ENCODE measurements around the gene SSPN.

SSPN gene

DNA sequence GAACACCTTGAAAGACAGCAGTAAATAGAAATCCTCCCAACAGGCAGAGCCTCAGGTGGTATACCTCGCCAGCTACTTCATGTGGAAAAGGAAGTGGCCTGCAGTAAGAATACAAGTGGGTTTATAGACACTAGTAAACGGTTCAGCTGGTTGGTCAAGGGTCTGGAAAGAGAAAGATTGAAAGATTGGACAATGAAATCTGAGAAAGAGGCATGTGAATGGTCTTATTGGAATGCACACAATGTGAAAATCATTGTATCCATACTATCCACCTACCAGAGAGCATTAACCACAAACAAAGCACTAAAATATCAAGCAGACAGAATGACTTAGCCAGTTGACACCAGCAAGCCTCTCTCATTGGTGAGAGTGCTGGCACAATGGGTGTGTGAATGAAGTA, 98.2 kb downstream of the SSPN start:
- TF ChIP-seq, protein P1, sequence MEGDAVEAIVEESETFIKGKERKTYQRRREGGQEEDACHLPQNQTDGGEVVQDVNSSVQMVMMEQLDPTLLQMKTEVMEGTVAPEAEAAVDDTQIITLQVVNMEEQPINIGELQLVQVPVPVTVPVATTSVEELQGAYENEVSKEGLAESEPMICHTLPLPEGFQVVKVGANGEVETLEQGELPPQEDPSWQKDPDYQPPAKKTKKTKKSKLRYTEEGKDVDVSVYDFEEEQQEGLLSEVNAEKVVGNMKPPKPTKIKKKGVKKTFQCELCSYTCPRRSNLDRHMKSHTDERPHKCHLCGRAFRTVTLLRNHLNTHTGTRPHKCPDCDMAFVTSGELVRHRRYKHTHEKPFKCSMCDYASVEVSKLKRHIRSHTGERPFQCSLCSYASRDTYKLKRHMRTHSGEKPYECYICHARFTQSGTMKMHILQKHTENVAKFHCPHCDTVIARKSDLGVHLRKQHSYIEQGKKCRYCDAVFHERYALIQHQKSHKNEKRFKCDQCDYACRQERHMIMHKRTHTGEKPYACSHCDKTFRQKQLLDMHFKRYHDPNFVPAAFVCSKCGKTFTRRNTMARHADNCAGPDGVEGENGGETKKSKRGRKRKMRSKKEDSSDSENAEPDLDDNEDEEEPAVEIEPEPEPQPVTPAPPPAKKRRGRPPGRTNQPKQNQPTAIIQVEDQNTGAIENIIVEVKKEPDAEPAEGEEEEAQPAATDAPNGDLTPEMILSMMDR (IDR thresholded peaks at IDR 0.05; ENCODE audit: low read depth, low read length) = no peak
- Histone ChIP-seq H3K4me3 (ENCODE audit: low read depth, low read length) (no peak overlapping the region), H3K9me3 (ENCODE audit: severe bottlenecking) (no peaks in the 10 kb centered on the region), H3K36me3 (no peaks in the 10 kb centered on the region), H3K27me3 (ENCODE audit: insufficient read depth, low read depth, severe bottlenecking) (no peaks in the 10 kb centered on the region), H3K27ac (no peak overlapping the region)
- DNase-seq = no peak

DNA sequence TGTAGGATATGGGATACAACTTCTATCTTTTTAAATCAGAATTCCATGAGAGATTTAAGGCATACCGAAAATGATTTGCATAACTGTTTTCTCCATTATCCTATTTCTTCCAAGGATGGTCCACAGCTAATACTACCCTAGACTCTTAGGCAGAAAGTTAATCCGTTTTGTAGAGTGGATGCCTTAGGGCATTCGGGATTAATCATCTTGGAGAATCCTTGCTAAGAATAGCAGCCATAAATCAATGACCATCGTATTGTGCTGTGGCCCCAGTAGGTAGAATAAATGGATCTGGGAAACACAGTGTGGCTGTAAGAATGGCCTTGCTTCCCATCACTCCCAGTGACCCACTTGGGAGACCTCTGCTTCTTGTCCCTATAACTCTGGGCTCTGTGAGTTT, 99.6 kb downstream of the SSPN start:
- H3K27ac ChIP-seq = no peak overlapping the region
- DNase-seq = peak; percentile 11
- no peaks in the 10 kb centered on the region for H3K36me3 ChIP-seq
- TF ChIP-seq, protein P1 (IDR thresholded peaks at IDR 0.05; ENCODE audit: low read depth, low read length) = no peak
- H3K4me3 ChIP-seq (ENCODE audit: low read depth, low read length) = no peak overlapping the region
- H3K9me3 ChIP-seq (ENCODE audit: severe bottlenecking) = no peaks in the 10 kb centered on the region
- H3K27me3 ChIP-seq (ENCODE audit: insufficient read depth, low read depth, severe bottlenecking) = no peaks in the 10 kb centered on the region

DNA sequence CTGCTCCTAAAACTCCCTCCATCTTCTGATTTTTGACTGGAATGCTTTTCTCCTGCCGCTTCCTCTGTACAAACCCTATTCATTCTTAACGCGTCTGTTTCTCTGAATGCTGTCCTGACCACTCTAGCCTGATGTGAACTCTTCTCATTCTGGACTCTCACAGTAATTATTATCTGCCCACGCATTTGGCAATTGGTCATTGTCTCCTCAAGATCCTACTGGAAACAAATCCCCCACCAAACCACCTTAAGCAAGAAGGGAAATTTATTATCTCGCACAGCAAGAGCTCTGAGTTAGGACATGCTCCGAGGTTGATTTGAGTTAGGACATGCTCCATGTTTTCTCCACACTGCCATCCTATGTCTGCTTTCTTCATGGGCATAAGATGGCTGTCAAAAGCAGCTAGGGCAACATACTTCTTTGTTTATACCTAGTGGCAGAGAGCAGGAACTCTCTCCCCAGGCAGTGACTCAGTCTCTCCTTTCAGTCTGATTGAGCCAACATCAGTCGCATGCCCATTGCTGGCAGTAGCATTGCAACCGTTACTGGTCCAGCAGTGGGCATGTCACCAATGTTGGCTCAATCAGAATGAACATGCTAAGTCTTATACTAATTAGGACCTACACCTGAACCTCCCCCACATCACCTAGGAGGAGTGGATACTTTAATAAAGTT, 102.2 kb downstream of the SSPN start:
- DNase-seq = no peak
- TF ChIP-seq, protein P1 (IDR thresholded peaks at IDR 0.05; ENCODE audit: low read depth, low read length) = no peak
- Histone ChIP-seq H3K36me3 (no peaks in the 10 kb centered on the region), H3K27me3 (ENCODE audit: insufficient read depth, low read depth, severe bottlenecking) (no peaks in the 10 kb centered on the region), H3K9me3 (ENCODE audit: severe bottlenecking) (no peaks in the 10 kb centered on the region), H3K4me3 (ENCODE audit: low read depth, low read length) (no peak overlapping the region), H3K27ac (no peak overlapping the region)

DNA sequence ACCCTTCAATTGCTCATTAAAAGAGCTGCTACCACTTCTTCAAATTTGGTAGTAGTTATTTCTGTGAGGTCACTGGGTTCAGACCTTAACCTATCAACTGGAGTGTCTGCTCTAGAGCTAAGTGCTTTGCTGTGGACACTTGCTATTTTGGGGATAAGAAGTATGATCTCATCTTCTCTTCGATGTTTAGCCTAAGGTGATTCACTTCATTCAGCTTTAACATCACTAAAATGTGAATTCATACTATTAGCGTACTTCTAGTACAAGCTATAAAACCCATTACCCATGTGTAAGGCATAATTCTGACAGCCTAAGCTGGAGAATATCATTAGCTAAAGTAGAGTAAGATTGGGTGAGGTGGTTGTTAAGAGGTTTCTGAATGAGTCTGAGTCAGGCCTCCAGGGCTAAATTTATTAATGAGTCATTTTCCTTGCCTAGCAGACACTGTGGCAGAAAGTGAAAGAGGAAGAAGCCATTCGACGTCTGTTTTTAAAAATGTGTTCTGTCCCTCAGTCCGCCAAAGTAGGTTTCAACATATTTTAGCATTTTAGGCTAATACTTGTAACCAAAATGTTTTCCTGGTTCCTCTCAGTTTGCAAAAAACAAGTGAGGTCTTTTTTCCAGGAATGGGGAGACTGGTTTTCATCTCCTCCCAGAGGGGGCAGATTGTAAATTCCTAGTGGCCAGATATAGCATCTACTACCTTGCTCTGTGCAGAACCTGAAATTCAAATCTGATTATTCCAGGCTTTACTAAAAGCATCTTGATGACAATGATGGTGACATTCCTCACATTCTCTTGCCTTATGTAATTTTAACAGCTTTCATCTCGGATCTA, 103.6 kb downstream of the SSPN start:
- Histone ChIP-seq H3K4me3 (ENCODE audit: low read depth, low read length) (no peak overlapping the region), H3K9me3 (ENCODE audit: severe bottlenecking) (no peaks in the 10 kb centered on the region), H3K27me3 (ENCODE audit: insufficient read depth, low read depth, severe bottlenecking) (no peaks in the 10 kb centered on the region), H3K27ac (no peak overlapping the region), H3K36me3 (no peaks in the 10 kb centered on the region)
- TF ChIP-seq, protein P1 (IDR thresholded peaks at IDR 0.05; ENCODE audit: low read depth, low read length) = no peak
- no peak for DNase-seq

DNA sequence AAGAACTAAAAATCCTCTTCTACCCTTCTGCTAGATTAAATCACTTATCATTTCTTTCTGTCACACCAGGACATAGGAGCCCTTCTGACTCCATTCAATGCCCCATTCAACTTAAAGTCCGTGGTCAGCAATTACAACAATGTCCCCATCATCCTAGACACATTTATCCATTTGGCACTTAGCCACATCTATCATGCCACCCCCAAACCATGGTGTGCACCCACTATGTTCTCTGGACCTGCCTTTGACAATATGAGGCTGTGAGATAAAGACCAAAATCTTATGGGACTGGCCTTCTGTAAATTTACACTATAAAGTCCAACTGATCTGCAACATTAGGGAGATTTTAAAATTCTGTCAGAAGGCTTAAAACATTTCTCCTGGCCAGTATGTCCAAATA, 104.4 kb downstream of the SSPN start:
- Histone ChIP-seq H3K27ac (no peak overlapping the region), H3K27me3 (ENCODE audit: insufficient read depth, low read depth, severe bottlenecking) (no peaks in the 10 kb centered on the region), H3K9me3 (ENCODE audit: severe bottlenecking) (no peaks in the 10 kb centered on the region), H3K4me3 (ENCODE audit: low read depth, low read length) (no peak overlapping the region), H3K36me3 (no peaks in the 10 kb centered on the region)
- TF ChIP-seq, protein P1 (IDR thresholded peaks at IDR 0.05; ENCODE audit: low read depth, low read length) = no peak
- no peak for DNase-seq

All from WERI-Rb-1 (cell line).